H54 (cell line): ENCODE results near the gene MACROD1.

Experiments used
- DNase-seq: peaks from one replicate; pipeline ENCODE4 v3.0.0; 2011; ENCODE audit warnings: low spot score, mixed read lengths; ENCODE audit not compliant: insufficient read length
- FAIRE-seq: peaks from 3 replicates; lab custom pipeline; 2011; peaks lifted over from hg19 to GRCh38; lab: Jason Lieb, UNC
- POLR2A ChIP-seq: IDR thresholded peaks from 2 replicates; pipeline ENCODE4 v1.6.1; 2011; ENCODE audit warnings: low read depth, mild to moderate bottlenecking, low read length

Gene MACROD1

DNA sequence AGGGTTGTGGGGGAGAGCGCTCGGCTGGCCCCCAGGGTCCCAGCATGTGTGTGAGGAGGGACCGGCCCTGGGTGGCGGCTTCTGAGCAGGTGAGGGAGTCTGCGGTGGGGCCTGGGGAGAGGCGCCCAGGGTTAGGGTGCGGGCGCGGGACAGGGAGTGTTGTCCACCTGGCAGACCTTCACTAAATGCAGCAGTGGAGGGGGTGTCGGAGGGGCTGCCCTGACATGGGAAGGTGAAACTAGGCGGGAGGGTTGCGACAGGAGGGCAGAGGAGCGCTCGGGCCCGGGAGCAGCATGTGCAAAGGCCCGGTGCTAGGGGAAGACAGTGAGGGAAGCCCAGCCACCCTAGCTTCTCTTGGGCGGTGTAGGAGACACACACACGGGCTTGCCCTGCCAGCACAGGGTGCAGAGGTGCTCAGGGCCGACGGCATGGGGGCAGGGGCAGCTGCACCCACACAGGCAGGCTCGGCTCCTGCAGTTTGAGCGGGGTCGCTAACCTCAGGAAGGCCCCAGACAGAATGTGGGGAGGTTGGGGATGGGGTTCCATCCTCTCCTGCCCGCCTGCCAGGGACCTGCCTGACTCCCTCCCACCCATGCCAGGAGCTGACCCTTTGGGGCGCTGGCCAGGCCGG is 157.5 kb downstream of the MACROD1 start:
- no peak for DNase-seq
- FAIRE-seq: no peak
- no peak for TF ChIP-seq POLR2A

DNA sequence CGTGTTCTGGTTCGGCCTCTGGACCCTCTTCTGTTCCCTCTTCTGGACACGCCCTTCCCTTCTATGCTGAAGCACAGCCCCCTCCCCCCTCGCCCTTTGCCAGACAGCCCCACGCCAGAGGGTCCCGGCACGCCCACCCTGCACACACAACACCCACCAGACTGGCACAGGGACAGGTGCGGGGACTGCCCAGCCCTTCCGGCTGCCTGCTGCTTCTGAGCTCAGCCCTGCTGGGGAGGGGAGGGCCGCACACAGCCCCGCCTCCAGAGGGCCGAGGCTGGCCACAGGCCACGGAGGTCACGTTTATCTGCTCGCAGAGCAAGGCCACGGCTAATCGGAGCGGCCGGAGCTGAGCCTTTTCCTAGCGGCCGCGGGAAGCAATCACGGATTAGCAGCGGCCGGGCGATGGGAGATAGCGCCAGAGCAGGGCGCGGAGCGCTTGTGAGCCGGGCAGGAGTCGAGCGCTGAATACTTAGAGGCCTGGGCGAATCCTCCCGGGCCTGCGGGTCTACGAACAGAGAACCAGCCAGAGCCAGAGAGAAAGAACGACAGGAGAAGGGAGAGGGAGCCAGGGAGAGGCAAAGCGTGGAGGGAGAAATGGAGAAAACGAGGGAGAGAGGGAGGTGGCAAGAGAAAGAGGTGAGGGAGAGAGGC is 158.2 kb downstream of the MACROD1 start:
- no peak for FAIRE-seq
- no peak for DNase-seq

DNA sequence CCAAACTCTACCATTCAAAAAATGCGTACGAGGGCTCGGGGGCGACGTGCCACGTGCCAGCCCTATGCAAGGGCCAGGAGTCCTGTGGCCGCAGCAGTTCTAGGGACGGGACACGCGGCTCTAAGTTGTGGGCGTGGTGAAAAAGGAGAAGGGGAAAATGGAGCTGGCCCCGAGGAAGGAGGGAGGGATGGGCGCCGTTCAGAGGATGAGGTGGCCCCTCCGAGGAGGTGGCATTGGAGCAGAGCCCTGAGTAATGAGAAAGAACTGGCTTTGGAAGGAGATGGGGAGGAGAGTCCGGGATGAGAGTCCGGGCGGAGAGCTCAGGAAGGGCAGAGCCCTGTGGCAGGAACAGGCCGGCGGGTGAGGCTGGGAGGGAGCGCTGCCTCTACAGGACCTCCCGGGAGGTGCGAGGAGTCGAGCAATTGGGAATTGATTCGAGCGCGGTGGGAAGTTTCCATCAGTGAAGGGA is 158.7 kb downstream of the MACROD1 start:
- no peak for TF ChIP-seq POLR2A

More for the DNA sequence above, 158.2 kb downstream of the MACROD1 start:
- TF ChIP-seq POLR2A: no peak

DNA sequence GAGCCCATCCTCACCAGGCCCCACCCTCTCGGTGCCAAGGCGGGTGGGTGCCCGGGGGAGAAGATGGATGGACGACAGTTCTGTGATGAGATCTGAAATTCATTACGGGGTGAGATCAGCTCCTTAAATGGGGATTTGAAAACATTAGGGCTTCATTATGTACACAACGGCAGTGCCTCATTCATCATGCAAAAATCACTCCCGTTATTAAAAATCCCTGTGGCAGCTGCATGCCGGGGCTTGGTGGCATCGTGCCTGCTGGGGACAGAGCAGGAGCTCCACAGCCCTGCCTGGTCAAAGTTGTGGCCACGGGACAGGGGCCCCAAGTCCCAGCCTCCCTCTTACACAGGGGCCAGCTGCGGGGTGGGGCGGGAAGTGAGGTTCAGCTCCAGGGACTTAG is 159.5 kb downstream of the MACROD1 start:
- FAIRE-seq: no peak
- TF ChIP-seq POLR2A: no peak
- DNase-seq: no peak

More for the DNA sequence above, 158.7 kb downstream of the MACROD1 start:
- FAIRE-seq (no peak), DNase-seq (no peak)

DNA sequence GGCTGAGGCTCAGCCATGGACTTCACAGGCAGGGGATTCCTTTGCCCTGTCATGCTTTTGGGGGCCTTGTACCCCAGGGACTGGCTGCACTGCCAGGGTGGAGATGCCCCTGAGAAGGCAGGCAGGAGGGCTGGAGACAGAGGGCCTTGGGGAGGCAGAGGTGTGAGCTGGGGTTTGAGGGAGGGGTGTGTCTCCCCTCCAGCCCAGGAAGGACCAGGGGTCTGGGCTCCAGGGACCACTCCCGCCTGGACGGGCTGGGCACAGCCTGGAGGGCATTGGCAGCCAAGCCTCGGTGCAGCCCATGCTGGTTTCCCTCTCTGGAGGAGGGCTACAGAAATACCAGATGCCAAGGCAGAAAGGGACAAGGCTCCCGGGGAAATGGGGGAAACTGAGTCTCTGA is 160.2 kb downstream of the MACROD1 start:
- TF ChIP-seq POLR2A: no peak
- DNase-seq: no peak
- FAIRE-seq: no peak

DNA sequence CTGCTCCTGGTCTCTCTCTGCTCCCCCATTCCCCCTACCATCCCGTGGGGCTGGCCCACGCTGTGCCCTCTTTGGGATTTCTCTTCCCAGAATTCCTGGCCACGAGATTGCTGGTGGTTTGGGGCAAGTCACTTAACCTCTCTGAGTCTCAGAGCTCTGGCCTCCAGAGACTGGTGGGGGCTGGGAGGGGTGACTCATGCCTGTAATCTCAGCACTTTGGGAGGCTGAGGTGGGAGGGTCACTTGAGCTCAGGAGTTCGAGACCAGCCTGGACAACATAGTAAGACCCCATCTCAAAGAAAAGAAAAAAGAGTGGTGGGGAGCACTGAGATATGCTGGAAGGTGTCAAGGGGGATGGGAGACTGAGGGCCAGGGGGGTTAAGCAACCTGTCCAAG is 161.3 kb downstream of the MACROD1 start:
- no peak for TF ChIP-seq POLR2A
- no peak for FAIRE-seq
- DNase-seq: no peak

DNA sequence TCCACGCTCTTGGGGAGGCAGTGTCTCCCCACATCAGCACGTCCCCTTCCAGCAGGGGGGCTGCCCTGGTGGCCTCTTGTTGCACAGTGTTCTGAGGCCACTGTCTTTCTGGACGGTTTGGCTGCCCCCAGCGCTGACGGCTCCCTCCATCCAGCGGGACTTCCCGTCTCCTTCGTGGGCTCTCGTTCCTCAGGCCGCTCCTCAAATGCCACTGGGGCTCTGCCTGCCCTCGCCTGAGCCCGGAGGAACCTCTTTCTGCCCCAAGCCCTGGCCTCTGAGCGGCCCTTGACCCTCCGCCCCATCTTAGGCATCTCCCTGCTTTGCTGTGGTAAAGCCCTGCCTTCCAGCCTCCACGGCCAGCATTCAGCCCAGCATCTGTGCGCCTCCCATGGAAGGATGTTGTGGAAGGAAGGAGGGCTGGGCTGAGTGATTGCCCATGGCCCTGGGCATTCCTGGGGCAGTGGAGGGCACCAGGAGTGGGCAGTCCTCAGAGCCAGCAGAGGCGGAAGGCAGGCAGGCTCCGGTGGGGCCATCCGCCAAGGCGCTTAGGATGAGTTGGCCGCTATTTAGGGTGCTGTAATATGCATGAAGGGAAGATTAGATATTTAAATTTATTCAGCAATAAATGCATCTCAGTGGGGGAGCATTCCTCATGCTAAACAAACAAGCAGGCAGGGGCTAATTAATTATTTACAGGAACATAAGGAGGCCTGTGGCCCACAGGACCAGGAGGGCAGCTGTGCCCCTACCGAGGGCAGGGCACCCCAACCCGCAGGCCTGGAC is 161.9 kb downstream of the MACROD1 start:
- DNase-seq: no peak
- FAIRE-seq: no peak
- no peak for TF ChIP-seq POLR2A

DNA sequence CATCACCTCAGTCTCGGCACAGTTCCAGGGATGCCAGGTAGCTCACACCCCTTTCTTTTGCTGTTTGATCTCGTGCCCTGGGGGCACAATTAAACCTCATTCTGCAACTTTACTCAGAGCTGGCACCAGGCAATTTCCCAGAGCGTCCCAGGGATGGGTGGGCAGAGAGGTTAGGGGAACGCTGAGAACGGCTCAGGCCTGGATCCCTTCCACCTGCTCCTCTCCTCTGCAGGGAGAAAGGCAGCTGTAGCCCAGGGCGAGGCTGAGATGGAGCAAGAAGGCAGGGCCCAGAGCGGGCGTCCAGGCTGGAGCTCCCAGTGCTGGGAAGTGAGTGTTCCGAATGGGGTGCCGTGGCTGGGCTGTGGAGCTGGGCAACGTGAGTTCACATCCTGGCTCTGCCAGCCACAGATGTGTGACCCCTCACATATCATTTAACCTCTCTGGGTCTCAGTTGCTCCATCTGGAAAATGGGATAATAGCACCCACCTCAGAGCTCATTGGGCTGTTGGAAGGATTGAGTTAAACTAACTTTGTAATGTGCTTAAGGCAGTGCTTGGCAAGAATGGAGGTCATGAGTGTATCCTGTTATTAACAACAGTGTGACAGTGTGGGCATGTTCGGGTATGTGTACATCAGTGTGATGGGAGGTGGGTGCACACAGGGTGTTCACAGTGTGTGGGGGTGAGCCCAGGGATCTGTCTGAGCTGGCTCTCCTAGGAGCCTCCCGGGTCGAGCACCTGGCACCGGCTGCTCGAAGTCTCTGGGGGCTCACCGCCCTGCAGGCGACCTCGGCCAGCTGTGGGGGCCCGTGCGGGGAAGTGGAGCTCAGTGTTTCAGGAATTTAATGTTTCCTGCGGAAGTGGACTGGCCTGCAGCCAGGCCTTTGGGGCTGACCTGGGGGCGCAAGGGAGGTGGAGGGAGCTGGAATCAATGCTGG is 164.2 kb downstream of the MACROD1 start:
- DNase-seq: no peak
- no peak for TF ChIP-seq POLR2A
- no peak for FAIRE-seq

DNA sequence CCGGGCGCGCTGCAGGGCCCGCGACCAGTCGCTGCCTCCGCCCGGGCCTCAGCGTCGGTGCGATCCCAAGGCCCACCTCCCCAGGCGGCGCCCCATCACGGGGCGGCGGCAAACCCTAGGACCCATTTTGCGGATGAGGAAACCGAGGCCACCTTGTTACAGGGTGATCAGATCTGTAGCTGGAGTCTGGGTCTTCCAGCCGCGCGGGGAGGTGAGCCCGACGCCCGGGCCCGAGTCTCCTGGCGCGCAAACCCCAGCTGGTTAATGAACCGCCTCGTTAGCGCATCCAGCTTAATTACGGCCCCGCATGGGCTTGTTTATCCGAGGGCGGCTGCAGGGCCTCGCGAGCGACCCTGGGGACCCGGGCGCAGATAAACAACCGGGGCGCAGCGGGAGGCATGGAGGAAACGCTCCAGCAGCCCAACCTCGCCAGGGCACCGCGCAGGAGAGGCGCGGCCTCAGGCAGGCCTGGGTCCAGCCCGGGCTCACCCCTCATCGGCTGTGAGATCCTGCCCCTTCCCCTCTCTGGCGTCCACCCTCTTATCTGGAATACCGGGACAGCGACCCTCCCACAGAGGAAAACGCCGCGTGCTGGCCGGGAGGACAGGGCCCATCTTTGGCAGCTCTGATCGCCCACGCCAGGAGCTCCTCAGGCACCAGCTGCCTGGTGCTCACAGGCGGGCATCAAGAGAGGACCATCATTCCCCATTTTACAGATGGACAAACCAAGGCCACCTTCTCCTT is 165.0 kb downstream of the MACROD1 start:
- FAIRE-seq: no peak
- no peak for DNase-seq
- TF ChIP-seq POLR2A: no peak

DNA sequence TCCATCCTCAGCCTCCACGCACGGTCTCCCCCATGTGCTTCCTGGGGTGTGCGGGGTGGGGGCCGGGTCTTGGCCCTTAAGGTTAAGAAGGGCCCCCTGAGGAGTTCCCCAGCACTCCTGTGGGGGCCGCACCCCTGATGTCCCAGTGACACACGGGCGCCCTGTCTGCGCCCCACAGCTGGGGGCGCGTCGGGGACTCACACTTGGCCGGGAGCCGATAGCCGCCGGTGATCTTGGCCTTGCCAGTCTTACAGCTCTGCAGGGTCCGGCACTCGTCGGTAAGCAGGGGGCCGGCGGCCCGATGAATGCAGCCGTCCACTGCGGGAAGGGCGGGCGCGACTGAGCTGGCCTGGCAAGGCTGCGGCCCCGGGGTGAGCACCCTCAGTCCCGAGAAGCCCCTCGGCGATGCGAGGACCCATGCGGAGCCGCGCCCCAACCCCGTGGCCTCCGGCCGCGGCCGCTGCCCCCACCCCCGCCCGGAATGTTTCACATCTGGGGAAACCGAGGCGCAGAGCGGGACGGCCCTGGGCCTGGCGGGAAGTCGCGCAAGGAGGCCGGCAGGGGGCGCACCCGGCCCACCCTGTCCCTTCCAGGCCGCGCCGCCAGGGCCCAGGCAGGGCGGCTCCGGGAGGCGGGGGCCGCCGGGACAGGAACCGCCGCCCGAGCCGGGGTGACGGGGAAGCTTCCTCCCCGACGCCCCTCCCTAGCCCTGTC is 165.7 kb downstream of the MACROD1 start:
- DNase-seq (no peak), FAIRE-seq (no peak)
- no peak for TF ChIP-seq POLR2A

DNA sequence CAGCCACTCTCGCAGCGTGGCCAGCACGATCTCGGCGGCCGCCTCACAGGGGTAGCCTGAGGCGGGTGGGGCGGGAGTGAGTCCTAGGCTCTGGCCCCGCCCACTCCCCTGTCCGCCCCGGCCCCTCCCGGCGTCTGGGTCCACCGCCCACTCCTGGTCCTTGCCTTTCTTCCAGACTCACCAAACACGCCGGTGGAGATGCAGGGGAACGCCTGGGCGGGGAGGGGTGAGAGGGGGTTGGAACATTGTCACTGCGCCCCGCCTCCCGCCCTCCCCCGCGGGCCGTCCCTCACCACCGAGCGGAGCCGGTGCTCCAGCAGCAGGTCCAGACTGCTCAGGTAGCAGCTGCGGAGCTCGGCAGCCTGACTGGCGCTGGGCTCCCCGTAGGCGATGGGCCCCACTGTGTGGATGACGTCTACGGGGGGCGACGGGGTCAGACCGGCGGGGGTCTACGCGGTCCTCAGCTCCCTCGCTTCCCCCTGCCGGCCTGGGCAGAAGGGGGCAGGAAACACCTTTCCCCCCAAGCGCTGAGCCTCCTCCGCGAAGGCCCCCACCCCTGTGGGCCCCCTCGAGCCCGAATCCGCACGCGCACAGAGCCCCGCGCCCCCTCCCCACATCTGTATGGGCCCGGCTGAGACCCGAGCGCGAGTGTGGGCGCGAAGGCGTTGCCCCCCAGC is 166.4 kb downstream of the MACROD1 start:
- DNase-seq: no peak
- FAIRE-seq: no peak

DNA sequence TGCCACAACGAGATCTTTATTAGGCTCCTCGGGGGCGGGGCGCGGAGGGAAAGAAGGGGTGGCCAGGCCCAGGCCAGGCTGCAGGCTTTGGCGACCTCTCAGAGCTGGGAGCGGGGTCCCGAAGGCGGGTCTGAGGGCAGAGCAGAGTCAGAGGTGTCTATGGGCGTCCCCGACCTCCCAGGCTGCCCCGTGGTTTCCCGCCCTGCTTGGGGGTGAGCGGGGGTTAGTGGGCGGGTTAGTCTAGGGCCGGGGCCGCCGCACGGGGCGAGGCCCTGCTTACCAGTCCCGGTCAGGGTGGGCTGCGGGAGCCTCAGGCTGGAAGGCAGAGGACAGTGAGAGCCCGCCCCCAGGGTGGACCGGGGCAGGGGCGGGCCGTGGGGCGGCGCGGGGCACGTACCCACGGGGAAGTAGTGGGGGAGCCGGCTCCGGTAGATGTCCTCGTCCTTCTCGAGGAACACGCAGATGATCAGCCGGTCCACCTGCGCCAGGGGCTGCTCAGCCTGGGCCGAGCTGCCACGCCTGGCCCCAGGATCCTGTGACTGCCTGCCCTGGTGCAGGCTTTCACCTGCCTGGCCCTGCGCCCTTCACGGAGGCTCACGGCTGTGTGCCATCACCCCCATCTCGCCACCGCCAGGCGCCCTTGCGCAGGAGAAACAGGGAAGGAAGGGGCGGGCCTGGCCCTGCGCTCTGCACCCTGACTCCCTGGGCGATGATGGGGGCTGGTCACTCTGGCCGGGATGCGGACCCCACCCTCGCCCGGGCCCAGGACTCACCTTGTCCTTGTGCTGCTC is 167.2 kb downstream of the MACROD1 start:
- FAIRE-seq (no peak), DNase-seq (no peak)
- TF ChIP-seq POLR2A: no peak

More for the DNA sequence above, 166.4 kb downstream of the MACROD1 start:
- no peak for TF ChIP-seq POLR2A
